Retinal pigment epithelial cell (primary cell): Measurements from ENCODE around the gene CCDC116.

ENCODE experiments used
- DNase-seq: peaks from one replicate; pipeline ENCODE4 v3.0.0-alpha.2; 2010; ENCODE audit warnings: low read depth
- H3K4me3 ChIP-seq: 2 replicates; pipeline ENCODE4 v1.5.1; 2011; ENCODE audit warnings: mild to moderate bottlenecking, low read length, control low read depth, moderate library complexity
- TF ChIP-seq, protein P1 (sequence below): conservative IDR thresholded peaks from 2 replicates; pipeline ENCODE4 v1.5.1; 2011; ENCODE audit warnings: low read depth, low read length, control low read depth, inconsistent platforms

The CCDC116 gene

DNA sequence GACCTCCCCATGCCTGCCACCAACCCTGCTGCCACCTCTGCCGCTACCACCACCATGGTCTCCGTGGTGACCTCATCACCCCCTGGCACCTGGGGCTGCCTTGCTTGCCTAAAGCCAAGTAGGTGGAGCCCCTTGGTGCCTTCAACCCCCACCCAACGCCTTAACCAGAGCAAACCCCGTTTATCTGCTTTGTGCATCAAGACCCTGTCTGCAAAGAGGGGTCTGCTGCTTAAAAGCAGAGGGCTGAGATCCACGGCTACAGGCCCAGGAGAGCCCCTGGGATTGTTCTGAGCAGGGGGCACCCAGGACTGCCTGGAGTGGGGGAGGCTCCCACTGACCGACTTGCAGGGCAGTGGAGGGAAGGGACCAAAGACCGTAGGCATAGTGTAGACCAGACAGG is 28.3 kb downstream of the CCDC116 start:
- TF ChIP-seq, protein P1, sequence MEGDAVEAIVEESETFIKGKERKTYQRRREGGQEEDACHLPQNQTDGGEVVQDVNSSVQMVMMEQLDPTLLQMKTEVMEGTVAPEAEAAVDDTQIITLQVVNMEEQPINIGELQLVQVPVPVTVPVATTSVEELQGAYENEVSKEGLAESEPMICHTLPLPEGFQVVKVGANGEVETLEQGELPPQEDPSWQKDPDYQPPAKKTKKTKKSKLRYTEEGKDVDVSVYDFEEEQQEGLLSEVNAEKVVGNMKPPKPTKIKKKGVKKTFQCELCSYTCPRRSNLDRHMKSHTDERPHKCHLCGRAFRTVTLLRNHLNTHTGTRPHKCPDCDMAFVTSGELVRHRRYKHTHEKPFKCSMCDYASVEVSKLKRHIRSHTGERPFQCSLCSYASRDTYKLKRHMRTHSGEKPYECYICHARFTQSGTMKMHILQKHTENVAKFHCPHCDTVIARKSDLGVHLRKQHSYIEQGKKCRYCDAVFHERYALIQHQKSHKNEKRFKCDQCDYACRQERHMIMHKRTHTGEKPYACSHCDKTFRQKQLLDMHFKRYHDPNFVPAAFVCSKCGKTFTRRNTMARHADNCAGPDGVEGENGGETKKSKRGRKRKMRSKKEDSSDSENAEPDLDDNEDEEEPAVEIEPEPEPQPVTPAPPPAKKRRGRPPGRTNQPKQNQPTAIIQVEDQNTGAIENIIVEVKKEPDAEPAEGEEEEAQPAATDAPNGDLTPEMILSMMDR, result no peak
- no peak for DNase-seq
- no peak overlapping the region for H3K4me3 ChIP-seq

GRCh38 chr22:21661991-21662390 is 29.4 kb downstream of the CCDC116 start:
- TF ChIP-seq, protein P1, result no peak
- no peak overlapping the region for H3K4me3 ChIP-seq
- no peak for DNase-seq

GRCh38 chr22:21663738-21664137 is 31.2 kb downstream of the CCDC116 start:
- TF ChIP-seq, protein P1, result no peak
- H3K4me3 ChIP-seq, result no peak overlapping the region
- no peak for DNase-seq

GRCh38 chr22:21665047-21665851 is 32.7 kb downstream of the CCDC116 start:
- TF ChIP-seq, protein P1, result no peak
- DNase-seq, result no peak

GRCh38 chr22:21666786-21667185 is 34.2 kb downstream of the CCDC116 start:
- peak overlapping the region; percentile 92 for H3K4me3 ChIP-seq
- no peak for DNase-seq
- TF ChIP-seq, protein P1, result no peak

More at GRCh38 chr22:21665047-21665851, 32.7 kb downstream of the CCDC116 start:
- peak overlapping the region; percentile 92 for H3K4me3 ChIP-seq

DNA sequence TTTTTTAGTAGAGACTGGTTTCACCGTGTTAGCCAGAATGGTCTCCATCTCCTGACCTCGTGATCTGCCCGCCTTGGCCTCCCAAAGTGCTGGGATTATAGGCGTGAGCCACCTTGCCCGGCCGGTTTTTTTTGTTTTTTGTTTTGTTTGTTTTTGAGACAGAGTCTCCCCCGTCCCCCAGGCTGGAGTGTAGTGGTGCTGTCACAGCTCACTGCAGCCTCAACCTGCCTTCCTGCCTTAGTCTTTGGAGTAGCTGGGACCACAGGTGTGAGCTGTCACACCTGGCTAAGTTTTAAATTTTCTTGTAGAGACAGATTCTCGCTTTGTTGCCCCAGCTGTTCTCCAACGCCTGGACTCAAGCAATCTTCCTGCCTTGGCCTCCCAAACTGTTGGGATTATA is 36.5 kb downstream of the CCDC116 start:
- DNase-seq, result no peak
- H3K4me3 ChIP-seq, result no peak overlapping the region
- TF ChIP-seq, protein P1, result no peak

DNA sequence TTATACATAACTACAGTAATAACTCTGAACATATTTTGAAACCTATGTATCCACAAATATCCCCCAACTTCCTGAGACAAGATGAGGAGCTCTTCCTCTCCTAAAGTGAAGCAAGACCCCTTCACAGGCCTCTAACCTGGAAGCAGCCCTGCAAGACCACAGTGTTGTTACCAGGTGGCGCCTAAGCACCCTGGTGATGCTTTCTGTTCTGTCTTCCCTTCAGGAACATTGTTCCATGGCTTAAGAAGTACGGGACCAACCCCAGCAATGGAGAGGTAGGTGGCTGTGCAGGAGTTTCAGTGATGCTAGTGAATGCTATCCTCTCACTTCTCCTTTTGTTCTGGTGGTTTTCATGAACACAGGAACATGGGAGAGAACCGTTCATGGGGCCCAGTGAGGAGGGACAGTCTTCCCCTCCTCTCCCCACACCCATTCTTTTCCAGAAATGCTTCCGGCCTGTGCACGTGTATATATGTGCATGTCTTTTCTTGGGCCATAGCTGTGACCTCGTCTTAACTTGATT is 39.6 kb downstream of the CCDC116 start:
- DNase-seq, result no peak

More for the DNA sequence above, 39.6 kb downstream of the CCDC116 start:
- no peak overlapping the region for H3K4me3 ChIP-seq
- TF ChIP-seq, protein P1, result no peak
